WERI-Rb-1 (cell line): Measurements from ENCODE around the gene AXL.

Source experiments
- DNase-seq: peaks from one replicate; pipeline ENCODE4 v3.0.0-alpha.2; 2020
- H3K27ac ChIP-seq: fragments of 250-450 bp; sonication (Bioruptor Pico); 2 replicates; pipeline ENCODE4 v1.5.1; 2020; ENCODE audit warnings: mild to moderate bottlenecking, moderate library complexity
- H3K27me3 ChIP-seq: fragments of 250-450 bp; sonication (Bioruptor Pico); 2 replicates; pipeline ENCODE4 v1.5.1; 2021; ENCODE audit warnings: mild to moderate bottlenecking, low read depth, moderate library complexity; ENCODE audit not compliant: insufficient read depth, severe bottlenecking
- H3K36me3 ChIP-seq: fragments of 250-450 bp; sonication (Bioruptor Pico); 2 replicates; pipeline ENCODE4 v1.5.1; 2020; ENCODE audit warnings: mild to moderate bottlenecking, moderate library complexity
- H3K4me3 ChIP-seq: 2 replicates; pipeline ENCODE4 v1.5.1; 2011; ENCODE audit warnings: low read depth, mild to moderate bottlenecking, control low read depth, low read length
- H3K9me3 ChIP-seq: fragments of 250-450 bp; sonication (Bioruptor Pico); 2 replicates; pipeline ENCODE4 v1.5.1; 2021; ENCODE audit warnings: mild to moderate bottlenecking, moderate library complexity; ENCODE audit not compliant: severe bottlenecking
- CTCF ChIP-seq: IDR thresholded peaks from 2 replicates; pipeline ENCODE4 v1.5.1; 2011; ENCODE audit warnings: low read depth, mild to moderate bottlenecking, control low read depth, inconsistent platforms, low read length

AXL gene

GRCh38 chr19:41249707-41250423 is 30.8 kb downstream of the AXL start:
- peak; percentile 25 for DNase-seq
- no peak overlapping the region for H3K4me3 ChIP-seq
- no peak for TF ChIP-seq CTCF
- no peaks in the 10 kb centered on the region for H3K27me3 ChIP-seq
- no peaks in the 10 kb centered on the region for H3K9me3 ChIP-seq
- H3K36me3 ChIP-seq, result no peaks in the 10 kb centered on the region
- no peak overlapping the region for H3K27ac ChIP-seq

- Histone ChIP-seq H3K36me3 (no peaks in the 10 kb centered on the region), H3K27ac (no peak overlapping the region)
Observed at GRCh38 chr19:41253660-41254059, 34.6 kb downstream of the AXL start.

GRCh38 chr19:41255171-41255570 is 36.1 kb downstream of the AXL start:
- H3K27me3 ChIP-seq, result no peaks in the 10 kb centered on the region
- TF ChIP-seq CTCF, result no peak
- H3K4me3 ChIP-seq, result no peak overlapping the region
- no peak overlapping the region for H3K27ac ChIP-seq
- no peaks in the 10 kb centered on the region for H3K36me3 ChIP-seq
- no peak for DNase-seq
- no peaks in the 10 kb centered on the region for H3K9me3 ChIP-seq

More at GRCh38 chr19:41253660-41254059, 34.6 kb downstream of the AXL start:
- no peaks in the 10 kb centered on the region for H3K9me3 ChIP-seq
- DNase-seq, result no peak
- no peaks in the 10 kb centered on the region for H3K27me3 ChIP-seq
- TF ChIP-seq CTCF, result no peak
- H3K4me3 ChIP-seq, result no peak overlapping the region

- Histone ChIP-seq H3K27me3 (no peaks in the 10 kb centered on the region), H3K27ac (peak overlapping the region; percentile 95; the same call in 1 of the 2 replicates), H3K4me3 (peak overlapping the region; percentile 97), H3K9me3 (no peaks in the 10 kb centered on the region), H3K36me3 (peaks cover 17% of the 10 kb centered on the region)
- no peak for DNase-seq
- TF ChIP-seq CTCF, result no peak
Observed at GRCh38 chr19:41261474-41262190, 42.6 kb downstream of the AXL start.

GRCh38 chr19:41263042-41263849 is 44.2 kb downstream of the AXL start:
- TF ChIP-seq CTCF, result no peak
- no peaks in the 10 kb centered on the region for H3K9me3 ChIP-seq
- peak overlapping the region; percentile 95 for H3K27ac ChIP-seq
- H3K27me3 ChIP-seq, result no peaks in the 10 kb centered on the region
- DNase-seq, result peak; percentile 50
- H3K4me3 ChIP-seq, result peak overlapping the region; percentile 97
- H3K36me3 ChIP-seq, result peaks cover 33% of the 10 kb centered on the region
